ENCODE results near the gene BMP5.

BMP5 gene

GRCh38 chr6:55798571-55798970 lies 76.8 kb downstream of the BMP5 start:
- DNase-seq: no peak

GRCh38 chr6:55794136-55794812 lies 81.1 kb downstream of the BMP5 start:
- no peak for DNase-seq

GRCh38 chr6:55785273-55785672 lies 90.1 kb downstream of the BMP5 start:
- DNase-seq: no peak

- DNase-seq: no peak
Observed at GRCh38 chr6:55782275-55782674, 93.1 kb downstream of the BMP5 start.

- DNase-seq: no peak
Observed at GRCh38 chr6:55778705-55779104, 96.7 kb downstream of the BMP5 start.

GRCh38 chr6:55777469-55777868 lies 97.9 kb downstream of the BMP5 start:
- no peak for DNase-seq

GRCh38 chr6:55776113-55776512 lies 99.3 kb downstream of the BMP5 start:
- no peak for DNase-seq

GRCh38 chr6:55775029-55775318 lies 100.4 kb downstream of the BMP5 start:
- no peak for DNase-seq

GRCh38 chr6:55774286-55775028 lies 100.9 kb downstream of the BMP5 start:
- DNase-seq: no peak

- no peak for DNase-seq
Observed at GRCh38 chr6:55773620-55774216, 101.7 kb downstream of the BMP5 start.

- no peak for DNase-seq
Observed at GRCh38 chr6:55772730-55773129, 102.7 kb downstream of the BMP5 start.

GRCh38 chr6:55759536-55759935 lies 115.9 kb downstream of the BMP5 start:
- DNase-seq: no peak

GRCh38 chr6:55758156-55758937 lies 117.0 kb downstream of the BMP5 start:
- no peak for DNase-seq

GRCh38 chr6:55756531-55757031 lies 118.8 kb downstream of the BMP5 start:
- no peak for DNase-seq

GRCh38 chr6:55748880-55749279 lies 126.5 kb downstream of the BMP5 start:
- DNase-seq: no peak

GRCh38 chr6:55746473-55746872 lies 128.9 kb downstream of the BMP5 start:
- no peak for DNase-seq

- no peak for DNase-seq
Observed at GRCh38 chr6:55734256-55734655, 141.1 kb downstream of the BMP5 start.

GRCh38 chr6:55729665-55730064 lies 145.7 kb downstream of the BMP5 start:
- DNase-seq: no peak

- DNase-seq: no peak
Observed at GRCh38 chr6:55726144-55726543, 149.2 kb downstream of the BMP5 start.

- DNase-seq: no peak
Observed at GRCh38 chr6:55714831-55715230, 160.6 kb downstream of the BMP5 start.

- no peak for DNase-seq
Observed at GRCh38 chr6:55713436-55713835, 162.0 kb downstream of the BMP5 start.

- DNase-seq: no peak
Observed at GRCh38 chr6:55708711-55709110, 166.7 kb downstream of the BMP5 start.
